NCI-H1930 (cell line): ENCODE data around the gene RTRAF.

ENCODE experiments used
- DNase-seq, 2 experiments: peaks; one replicate each; lab custom pipeline; 2025; lab: John Stamatoyannopoulos, UW

Gene RTRAF

DNA sequence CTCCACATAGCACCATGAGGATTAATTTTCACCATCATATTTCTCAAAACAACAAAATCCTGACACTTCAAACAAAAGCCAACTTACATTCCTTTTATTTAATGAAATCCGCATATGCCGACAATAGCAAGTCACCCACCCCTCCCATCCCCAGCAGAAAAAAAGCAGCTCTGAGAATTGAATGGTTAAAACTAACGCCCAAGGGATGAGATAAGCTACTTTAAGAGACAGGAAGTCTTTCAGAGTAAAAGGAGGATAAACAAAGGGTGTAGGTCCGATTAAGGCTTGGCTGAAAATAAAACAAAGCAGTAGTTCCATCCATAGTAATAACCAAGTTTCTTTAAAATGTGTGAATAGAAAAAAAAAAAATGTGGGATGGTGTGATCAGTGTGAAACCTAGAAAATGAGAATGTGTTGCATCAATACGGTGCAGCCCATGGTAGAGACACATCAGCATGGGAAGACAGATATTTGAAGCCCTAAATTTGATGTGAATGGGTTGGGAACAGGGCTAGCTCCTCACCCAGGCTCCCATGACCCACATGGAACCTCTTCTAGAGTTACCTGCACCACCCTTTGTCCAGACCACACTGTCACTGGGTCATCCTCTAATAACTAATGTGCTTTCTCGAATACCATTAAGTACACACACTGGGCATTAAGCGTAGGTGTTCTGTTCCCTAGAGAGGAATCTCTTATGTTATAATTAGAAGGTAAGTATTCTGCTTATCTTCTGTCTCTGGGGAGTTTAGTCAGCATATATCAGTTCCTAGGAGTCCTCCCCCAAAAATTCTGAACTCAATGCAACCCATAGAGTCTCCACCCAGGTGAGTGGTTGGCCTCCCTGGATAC, 31.7 kb downstream of the RTRAF start:
- DNase-seq = no peak

DNA sequence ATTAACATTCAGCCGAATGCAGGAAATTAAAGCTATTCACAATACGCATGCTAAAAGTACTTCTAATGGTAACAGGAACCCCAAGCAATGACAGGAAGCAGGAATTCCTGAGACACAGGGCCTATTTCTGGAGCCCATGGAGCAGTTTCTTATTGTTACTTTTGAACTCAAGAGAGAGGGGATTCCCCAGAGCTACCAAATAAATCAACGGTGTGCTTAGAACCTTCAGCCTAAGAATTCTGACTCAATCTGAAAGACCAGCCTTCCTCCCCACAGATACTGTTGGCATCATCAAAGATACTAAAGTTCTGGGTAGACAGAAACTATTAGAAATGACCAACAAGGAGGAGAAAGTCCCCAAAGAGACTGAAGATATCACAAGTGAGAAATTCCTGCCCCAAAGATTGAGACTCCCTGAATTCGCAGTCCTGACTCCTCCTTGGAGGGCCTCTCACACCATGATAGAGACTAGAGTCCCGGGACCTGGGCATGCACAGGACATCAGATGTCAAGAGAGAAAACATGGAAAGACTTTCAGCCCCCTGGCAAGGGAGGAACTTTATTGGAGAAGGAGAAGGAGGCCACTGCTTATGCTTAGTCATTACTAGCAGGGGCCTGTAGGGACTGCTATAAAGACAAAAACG, 32.7 kb downstream of the RTRAF start:
- no peak for DNase-seq

DNA sequence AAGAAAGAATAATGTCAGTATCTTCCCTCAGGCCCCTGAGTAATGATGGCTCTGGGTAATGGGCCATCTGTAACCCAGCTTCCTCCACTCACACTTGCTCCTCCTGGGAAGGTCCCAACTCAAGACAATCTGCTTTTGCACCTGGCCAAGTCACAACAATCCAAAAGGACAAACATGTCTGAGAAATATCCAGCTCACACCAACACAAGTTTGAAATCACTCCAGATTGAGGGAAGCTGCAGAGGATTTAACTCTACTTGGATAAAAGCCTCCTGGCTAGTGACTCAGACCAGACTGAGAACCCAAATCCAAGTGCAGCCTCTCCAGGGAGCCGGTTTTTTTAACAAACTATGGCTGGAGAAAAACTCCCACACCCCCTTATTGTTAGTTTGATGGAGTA, 34.2 kb downstream of the RTRAF start:
- DNase-seq = no peak

DNA sequence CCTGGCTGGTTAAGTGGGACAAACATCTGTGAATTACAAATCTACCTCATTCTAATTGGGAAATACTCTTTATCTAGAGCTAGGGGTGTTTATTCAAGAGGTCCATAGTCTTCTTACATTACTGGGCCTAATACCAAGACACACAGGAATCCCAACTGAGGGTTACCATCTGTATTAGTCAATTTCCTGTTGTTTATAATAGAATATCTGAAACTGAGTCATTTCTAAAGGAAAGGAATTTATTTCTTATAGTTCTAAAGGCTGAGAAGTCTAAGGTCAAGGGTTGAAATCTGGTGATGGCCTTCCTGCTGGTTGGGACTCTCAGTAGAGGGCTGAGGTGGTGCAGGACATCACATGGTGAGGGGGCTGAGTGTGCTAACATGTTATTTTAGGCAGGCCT, 36.0 kb downstream of the RTRAF start:
- DNase-seq = no peak

DNA sequence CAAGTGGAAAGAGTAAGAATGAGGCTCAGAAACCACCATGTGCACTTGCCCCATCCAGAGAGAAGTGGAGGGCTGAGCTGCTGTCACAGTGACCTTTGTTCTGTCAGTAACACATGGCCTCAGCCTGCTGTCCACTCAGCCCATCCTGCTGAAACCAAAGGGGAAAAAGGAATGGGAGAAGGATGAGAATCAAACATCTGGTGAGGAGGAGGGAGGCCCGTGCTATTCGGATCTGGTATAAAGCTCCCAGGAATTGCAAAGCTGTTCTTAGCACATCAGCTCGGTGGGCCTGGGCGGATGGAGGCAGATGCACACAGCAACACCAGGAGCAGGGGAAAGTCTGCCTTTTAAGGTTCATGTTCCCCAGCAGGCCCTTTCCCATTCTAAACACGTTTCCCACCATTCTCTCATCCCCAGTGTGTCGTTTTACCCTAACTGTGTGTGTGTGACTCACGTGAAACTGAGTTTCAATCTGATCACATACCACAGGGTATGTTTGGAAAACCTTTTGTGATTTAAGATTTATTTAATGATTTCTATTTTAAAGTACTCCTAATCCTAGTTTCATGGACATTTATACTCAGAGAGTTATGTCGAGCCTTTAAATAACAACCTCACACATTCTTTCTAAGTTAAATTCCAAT, 36.8 kb downstream of the RTRAF start:
- DNase-seq = no peak

DNA sequence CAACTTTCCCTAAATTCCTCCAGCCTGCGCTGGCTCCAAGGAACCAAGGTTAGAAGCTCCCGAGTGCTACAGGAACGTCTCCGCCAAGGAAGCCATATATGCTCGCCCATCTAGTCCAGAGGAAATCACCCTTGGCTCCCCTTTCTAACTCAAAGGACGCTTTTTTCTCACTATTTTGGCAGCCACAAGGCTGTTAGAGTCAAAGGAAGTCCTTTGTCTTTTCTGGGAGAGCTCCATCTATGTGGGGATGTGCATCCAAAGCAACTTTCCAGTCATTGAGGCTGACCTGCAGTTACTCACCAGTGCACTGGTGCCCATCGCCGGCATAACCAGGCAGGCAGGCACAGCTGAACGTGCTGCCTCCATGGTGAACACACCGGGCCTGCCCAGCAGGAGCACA, 37.6 kb downstream of the RTRAF start:
- DNase-seq = no peak

DNA sequence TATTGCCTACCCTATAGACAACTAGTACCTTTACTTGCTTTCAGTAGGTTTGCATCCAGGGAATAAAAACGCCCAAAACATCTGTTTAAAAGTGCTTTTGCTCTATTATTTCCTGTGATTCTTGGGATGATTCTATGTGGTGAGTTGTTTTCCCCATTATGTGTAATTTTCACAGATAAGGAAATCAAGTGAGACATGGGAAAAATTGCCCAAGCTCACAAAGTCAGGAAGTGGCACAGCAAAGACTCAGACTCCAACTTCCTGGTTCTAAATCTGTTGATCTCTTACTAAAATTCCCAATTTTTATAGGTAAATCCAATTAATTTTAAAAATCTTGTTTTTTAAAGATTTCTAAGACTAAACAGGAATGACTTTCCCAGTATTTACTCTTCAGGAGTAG, 40.5 kb downstream of the RTRAF start:
- DNase-seq = no peak

DNA sequence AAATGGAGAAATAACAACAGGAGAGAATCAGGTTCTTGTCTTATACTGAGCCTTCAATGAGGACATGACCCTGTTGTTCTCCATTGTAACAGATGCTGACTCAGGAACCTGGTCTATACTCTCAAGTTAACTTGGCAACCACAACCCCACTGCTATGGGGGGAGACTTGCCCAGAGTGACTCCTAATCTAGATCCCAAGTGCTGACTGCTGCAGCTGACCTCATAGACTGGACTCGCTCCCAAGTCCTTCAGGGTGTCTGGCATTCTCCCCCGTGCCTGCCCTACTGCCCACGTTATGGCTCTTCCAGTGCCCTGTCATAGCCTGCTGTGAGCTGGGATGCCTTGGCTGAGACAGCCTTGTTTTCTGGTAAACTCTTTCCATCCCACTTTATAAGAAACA, 42.4 kb downstream of the RTRAF start:
- DNase-seq = no peak

DNA sequence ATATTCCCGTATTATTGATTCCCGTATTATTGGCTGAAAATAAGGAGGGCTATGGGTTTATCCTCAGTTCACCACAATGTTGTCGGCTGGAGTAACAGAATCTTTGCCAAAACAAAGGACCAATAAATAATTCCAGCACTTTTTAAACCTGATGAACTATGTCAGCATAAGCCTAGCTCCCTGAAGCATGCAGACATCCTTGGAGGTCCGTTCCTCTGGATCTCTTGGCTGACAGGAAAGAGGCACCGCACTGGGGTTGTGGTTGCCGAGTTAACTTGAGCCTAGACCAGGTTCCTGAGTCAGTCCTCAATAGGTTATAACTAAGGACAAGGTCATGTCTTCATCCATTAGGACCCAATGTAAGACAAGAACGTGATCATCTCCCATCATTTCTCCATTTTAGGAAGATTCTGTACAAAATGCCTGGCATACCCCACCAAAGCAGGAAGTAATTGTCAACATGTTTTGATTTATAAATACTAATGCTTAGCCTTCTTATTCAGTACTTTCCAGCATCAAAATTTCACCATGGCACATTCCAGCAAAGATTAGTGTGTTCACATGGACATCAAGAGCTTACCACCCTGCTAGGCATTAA, 43.0 kb downstream of the RTRAF start:
- no peak for DNase-seq

DNA sequence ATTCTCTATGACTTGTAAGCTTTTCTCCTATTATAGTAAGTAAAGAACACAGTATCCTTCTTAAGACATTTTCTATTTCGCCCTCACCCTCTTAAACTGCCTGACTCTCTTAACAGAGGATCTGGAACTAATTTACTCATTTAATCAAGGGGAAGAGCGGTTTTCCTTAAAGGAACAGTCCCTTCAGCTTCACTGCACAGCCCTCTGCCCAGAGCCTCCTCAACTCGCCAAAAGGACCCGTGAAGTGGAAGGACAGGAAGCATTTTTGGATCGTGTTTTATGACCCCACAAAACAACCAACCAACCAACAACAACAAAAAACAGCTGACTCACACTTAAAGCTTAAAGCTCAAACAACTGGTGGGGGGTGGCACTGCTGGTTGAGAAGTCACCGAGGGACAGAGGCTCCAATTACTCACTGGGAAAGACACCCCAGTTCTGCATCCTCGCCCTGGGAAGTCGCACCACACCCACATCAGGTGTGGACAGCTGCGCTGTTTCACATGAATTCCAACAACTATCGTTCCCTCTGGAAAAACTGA, 43.8 kb downstream of the RTRAF start:
- no peak for DNase-seq

DNA sequence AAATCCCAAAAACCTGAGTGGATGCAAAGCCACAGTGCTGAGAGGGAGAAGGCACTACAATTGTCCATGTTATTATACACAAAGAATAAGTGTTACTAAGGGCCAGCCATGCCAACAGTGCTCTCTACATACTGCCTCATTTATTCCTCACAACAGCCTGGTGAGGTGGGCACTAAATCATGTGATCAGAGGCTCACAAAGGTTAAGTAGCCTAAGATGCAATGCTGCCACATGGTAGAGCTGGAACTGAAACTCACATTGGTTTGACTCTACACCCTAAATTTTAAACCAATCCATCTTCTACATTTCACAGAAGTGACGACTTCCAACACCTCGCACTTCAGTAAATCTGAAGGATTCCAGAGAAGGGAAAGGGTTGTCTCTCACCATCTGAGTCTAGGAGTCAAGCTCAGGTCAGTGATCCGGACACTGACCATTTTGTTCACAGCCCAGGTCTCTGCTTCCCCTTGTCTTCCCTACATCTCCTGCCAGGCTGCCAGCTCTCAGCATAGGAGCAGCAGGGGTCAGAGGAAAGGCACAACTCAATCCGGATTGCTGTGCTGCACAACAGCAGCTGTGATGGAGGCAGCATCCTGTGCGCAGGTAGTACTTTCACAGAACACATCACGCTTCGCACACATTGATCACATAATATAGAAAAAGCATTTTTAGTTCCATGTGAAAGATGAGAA, 49.9 kb downstream of the RTRAF start:
- DNase-seq = no peak

DNA sequence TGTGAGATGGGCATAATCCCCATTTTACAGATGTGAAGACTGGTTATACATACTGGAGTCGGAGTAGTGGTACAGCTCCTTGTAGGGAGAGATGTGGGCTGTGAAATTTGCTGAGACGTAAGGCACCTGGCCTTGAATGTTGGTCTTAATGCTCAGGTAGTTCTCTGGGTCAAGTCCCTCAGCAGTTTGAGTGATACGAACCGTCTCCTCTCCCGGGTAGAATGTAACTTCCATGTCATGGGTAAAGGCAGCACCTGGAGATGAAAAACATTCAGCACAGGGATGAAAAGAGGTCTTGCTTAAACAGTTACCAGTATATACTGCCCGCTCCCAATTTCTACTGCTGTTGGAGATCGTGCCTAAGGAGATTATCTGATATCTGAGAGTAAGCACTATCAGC, 51.3 kb downstream of the RTRAF start:
- DNase-seq = no peak

DNA sequence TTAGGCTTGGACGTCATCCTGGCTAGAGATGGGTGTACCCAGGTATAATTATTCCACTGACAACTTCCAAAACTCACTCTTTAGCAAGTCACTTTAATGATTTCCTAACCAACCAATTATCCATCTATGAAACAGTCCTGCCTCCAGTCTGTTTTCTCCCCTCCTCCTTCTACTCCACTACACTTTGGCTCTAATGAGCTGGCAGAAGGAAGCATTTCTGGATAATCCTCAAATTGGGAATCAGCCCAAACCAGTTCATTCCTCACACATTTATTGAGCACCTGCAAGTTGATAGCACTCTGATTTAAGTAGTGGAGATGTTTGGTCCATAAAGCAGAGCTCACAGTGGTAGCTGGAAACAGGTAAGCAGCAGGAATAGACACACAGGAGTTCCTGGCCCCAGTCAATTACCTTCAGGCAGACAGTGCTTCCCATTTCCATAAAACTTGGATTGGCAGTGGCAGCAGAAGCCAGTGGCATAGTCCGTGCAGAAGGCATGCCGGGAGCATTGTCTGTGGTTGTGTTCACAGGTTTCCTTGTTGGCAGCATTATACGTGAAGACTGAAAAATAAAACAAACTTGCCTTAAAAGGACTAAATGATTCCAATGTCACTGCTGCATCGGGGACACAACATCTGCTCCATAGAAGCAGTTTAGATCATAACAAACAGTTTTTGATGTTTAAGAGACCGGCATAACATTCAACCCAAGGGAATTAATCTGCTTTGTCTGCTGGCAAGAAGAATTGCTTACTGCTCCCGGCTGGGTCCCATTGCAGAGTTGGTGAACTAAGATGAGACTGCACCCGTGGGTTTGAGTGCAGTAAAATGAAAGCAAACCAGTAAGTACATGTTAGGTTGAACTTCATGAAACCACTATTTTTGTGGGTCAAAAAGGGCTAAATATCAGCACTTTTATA, 53.3 kb downstream of the RTRAF start:
- no peak for DNase-seq

DNA sequence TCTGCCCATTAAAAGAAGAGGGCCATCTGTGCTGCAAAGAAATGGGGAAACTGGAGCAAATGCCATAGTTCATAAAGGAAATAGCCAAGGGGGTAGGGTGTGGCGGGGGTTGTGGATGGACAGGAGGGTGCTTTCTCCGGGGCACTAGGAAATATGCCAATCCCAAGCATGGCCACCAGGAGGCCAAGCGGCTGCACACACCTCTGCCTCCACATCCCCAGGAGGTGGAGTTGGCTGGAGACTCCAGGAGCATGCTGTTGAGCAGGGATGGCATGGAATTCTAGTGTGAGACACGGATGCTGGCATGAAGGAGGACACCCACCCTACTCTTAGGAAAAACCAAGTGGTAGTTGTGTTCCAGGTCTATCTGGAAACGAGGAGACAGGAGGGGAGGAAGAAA, 54.3 kb downstream of the RTRAF start:
- DNase-seq = peak in 1 of 2 experiments; percentile 6

DNA sequence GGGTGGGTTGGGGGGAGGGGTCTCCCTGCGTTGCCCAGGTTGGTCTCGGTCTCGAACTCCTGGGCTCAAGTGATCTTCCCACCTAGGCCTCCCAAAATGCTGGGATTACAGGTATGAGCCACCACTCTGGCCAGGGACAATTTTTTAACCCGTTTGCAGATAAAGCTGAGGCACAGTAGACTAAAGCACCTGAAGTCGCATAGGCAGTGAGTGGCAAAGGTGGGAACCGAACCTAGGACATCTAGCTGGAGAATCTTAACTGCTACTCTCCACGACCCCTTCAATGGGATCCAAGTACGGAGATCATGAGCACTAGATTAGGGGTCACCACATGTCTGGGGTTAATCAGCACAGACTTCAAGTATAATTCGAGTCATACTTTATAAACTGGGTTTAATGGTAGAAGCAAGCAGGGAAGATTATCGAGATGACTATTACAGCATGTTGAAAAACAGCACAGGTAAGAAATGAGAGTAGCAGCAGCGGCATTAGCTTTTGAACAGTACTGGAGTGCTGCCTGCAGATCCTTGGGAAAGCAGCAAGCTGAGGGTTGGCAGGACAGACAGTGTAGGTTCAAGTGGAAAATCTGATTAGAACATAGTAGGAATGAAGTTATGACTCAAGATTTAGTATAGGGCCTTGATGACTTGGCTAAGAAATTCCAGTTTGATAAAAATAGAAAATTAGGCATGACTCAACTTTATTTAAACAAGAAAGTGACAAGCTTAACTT, 55.6 kb downstream of the RTRAF start:
- DNase-seq = no peak

DNA sequence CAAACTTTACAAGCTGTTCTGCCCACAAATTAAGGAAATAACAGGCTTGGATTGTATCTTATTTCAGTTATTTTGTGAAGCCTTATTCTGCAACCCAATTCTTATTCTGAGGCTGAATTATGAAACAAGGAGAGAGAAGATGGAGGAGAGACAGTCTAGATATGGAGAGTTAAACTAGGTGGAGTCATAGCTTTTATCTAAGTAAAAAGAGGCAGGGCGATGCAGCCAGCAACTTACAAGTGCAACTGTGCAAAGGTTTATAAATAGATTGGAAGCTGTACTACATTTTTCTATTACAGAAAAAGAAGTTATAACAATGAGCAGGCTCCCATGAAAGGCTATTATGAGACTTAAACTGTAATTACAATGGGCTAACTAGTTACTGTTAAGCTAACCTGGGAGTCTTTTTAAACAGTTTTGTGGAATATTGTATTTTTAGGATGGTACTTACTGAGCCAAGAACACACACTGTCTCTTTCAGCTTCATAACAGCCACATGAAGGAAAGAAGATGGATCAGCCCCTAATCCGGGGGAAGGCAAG, 57.1 kb downstream of the RTRAF start:
- no peak for DNase-seq

DNA sequence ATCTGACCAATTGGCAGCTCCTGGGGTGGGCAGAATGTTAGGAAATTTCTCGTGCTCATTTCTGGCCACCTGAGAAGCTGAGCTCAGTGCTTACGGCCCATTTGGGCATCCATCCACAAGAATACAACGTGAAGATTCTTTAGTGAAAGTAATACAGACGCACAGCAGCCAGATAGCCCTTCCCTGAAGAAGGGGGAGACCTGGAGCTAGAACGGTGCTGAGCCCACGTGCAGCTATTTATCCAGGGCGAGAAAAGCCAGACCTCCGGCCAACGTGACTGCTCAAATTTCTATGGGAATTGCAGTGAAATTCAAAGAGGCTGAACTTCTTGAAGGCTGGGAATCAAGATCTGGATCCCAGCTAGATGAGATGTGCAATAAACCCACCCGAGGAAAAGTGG, 58.8 kb downstream of the RTRAF start:
- no peak for DNase-seq

DNA sequence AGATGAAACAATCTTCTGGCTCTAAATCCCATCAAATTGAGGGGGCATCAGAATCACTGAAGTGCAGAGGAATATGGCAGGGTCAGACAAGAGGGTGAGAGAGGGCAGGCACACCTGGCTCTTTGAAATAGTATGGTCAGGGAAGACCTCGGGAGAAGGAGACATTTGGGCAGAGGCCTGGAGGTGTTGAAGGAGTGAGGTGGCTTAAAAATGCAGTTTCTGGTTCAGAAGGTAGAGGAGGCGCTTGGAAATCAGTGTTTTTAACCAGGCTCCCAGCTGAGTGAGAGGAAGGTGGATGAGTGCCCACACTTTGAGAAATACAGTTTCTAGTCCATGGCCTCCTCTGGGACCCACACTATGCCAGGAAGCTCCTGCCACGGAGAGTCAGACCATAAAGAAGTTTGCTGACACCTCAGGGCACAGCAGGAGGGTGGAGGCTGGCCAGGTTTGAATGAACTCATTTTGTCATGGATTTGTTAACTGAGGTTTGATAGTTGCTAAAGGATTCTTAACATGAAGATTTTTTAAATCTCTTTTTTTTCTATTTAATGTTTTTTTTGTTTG, 59.4 kb downstream of the RTRAF start:
- no peak for DNase-seq

DNA sequence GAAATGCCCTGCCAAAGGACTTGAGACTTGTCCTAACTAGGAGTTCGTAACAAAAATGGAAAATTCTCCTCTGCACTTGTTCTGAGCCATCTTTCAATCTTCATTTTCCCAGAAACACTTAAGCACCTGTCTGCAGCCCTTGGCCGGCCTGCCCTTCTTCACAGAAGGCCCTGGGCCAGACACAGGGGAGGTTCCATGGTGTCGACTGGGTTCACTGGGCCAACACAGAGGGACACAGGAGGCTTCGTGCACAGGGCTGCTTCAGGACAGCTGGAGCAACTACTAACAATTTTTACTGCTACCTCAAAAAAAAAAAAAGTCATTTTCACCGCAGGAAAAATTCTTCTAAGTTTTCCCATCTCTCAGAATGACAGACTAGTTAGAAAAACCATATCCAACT, 59.9 kb downstream of the RTRAF start:
- DNase-seq = no peak
